DND-41 (cell line): Measurements from ENCODE around the gene PCDHGA11.
"Not testable (repeated sequence)": the region's sequence is repeated elsewhere in the genome, so short reads cannot be mapped to it uniquely, and the experiment has no call there.

ENCODE experiments used
- ATAC-seq: fragments of 200-7000 bp; cut with Tn5 transposase; 3 replicates; pipeline ENCODE4 v1.9.1; 2021; ENCODE audit warnings: low read depth; ENCODE audit not compliant: insufficient read depth
- DNase-seq: peaks from one replicate; pipeline ENCODE4 v3.0.0-alpha.2; 2020
- H2AFZ ChIP-seq: 2 replicates; pipeline ENCODE4 v1.6.0; 2012; ENCODE audit warnings: low read depth, low read length
- H3K27ac ChIP-seq: 2 replicates; pipeline ENCODE4 v1.5.1; 2012; ENCODE audit warnings: low read length, inconsistent platforms
- H3K27me3 ChIP-seq: fragments of 200-600 bp; sonication (generic); 2 replicates; pipeline ENCODE4 v1.6.0; 2012; ENCODE audit warnings: low read length, mild to moderate bottlenecking, inconsistent platforms; ENCODE audit not compliant: insufficient read depth, poor library complexity
- H3K36me3 ChIP-seq: 2 replicates; pipeline ENCODE4 v1.5.1; 2012; ENCODE audit warnings: low read length, inconsistent platforms; ENCODE audit not compliant: insufficient read depth
- H3K4me1 ChIP-seq: 2 replicates; pipeline ENCODE4 v1.5.1; 2012; ENCODE audit warnings: mild to moderate bottlenecking, low read length; ENCODE audit not compliant: insufficient read depth
- H3K4me2 ChIP-seq: 2 replicates; pipeline ENCODE4 v1.6.0; 2012; ENCODE audit warnings: mild to moderate bottlenecking, moderate library complexity, low read length, inconsistent platforms; ENCODE audit not compliant: insufficient read depth
- H3K4me3 ChIP-seq, 2 experiments: fragments of 200-600 bp in 1 of 2; shearing (Covaris generic) in 1 of 2; 2 replicates each; pipeline ENCODE4 v1.5.1; 2012 to 2016; ENCODE audit warnings: inconsistent platforms in 2 of 2, low read length in 2 of 2, mild to moderate bottlenecking in 2 of 2, low read depth in 1 of 2, moderate library complexity in 1 of 2
- H3K79me2 ChIP-seq: 2 replicates; pipeline ENCODE4 v1.6.0; 2012; ENCODE audit warnings: low read length, inconsistent platforms; ENCODE audit not compliant: insufficient read depth
- H3K9ac ChIP-seq: 2 replicates; pipeline ENCODE4 v1.6.0; 2012; ENCODE audit warnings: low read depth, mild to moderate bottlenecking, inconsistent platforms, low read length, moderate library complexity
- H3K9me3 ChIP-seq: 2 replicates; pipeline ENCODE4 v1.5.1; 2012; ENCODE audit warnings: low read length, moderate library complexity, mild to moderate bottlenecking, inconsistent platforms; ENCODE audit not compliant: insufficient read depth, severe bottlenecking
- H4K20me1 ChIP-seq: 2 replicates; pipeline ENCODE4 v1.6.0; 2012; ENCODE audit warnings: low read length; ENCODE audit not compliant: insufficient read depth
- EZH2 ChIP-seq: IDR thresholded peaks from 3 replicates; pipeline ENCODE4 v1.6.1; 2012; ENCODE audit warnings: borderline replicate concordance, low read depth, mild to moderate bottlenecking, moderate library complexity, low read length, inconsistent platforms; ENCODE audit not compliant: severe bottlenecking
- TF ChIP-seq, protein P1 (sequence below): IDR thresholded peaks from 2 replicates; pipeline ENCODE4 v1.5.1; 2012; ENCODE audit warnings: borderline replicate concordance, low read length, moderate library complexity, mild to moderate bottlenecking; ENCODE audit not compliant: poor library complexity, severe bottlenecking; ENCODE audit errors: extremely low read depth

PCDHGA11 gene

DNA sequence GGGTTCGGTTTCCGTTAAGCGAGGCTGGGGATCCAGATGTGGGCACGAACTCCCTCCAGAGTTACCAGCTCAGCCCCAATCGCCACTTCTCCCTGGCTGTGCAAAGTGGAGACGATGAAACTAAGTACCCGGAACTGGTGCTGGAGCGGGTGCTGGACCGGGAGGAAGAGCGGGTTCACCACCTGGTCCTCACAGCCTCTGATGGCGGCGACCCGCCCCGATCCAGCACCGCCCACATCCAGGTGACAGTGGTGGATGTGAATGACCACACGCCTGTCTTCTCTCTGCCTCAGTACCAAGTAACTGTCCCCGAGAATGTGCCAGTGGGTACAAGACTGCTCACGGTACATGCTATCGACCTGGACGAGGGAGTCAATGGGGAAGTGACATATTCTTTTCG, 37.5 kb upstream of the PCDHGA11 start:
- H3K27ac ChIP-seq: no peak overlapping the region
- H3K79me2 ChIP-seq: no peaks in the 10 kb centered on the region
- ATAC-seq (no peak), DNase-seq (no peak)
- H3K36me3 ChIP-seq: no peaks in the 10 kb centered on the region
- H3K27me3 ChIP-seq: no peaks in the 10 kb centered on the region
- H3K9me3 ChIP-seq: no peaks in the 10 kb centered on the region
- no peak overlapping the region for H3K9ac ChIP-seq
- no peak for TF ChIP-seq EZH2
- TF ChIP-seq, protein P1, sequence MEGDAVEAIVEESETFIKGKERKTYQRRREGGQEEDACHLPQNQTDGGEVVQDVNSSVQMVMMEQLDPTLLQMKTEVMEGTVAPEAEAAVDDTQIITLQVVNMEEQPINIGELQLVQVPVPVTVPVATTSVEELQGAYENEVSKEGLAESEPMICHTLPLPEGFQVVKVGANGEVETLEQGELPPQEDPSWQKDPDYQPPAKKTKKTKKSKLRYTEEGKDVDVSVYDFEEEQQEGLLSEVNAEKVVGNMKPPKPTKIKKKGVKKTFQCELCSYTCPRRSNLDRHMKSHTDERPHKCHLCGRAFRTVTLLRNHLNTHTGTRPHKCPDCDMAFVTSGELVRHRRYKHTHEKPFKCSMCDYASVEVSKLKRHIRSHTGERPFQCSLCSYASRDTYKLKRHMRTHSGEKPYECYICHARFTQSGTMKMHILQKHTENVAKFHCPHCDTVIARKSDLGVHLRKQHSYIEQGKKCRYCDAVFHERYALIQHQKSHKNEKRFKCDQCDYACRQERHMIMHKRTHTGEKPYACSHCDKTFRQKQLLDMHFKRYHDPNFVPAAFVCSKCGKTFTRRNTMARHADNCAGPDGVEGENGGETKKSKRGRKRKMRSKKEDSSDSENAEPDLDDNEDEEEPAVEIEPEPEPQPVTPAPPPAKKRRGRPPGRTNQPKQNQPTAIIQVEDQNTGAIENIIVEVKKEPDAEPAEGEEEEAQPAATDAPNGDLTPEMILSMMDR: no peak
- no peak overlapping the region for H3K4me3 ChIP-seq
- H3K4me2 ChIP-seq: no peak overlapping the region
- no peaks in the 10 kb centered on the region for H3K4me1 ChIP-seq
- H4K20me1 ChIP-seq: no peaks in the 10 kb centered on the region
- H2AFZ ChIP-seq: no peak overlapping the region

DNA sequence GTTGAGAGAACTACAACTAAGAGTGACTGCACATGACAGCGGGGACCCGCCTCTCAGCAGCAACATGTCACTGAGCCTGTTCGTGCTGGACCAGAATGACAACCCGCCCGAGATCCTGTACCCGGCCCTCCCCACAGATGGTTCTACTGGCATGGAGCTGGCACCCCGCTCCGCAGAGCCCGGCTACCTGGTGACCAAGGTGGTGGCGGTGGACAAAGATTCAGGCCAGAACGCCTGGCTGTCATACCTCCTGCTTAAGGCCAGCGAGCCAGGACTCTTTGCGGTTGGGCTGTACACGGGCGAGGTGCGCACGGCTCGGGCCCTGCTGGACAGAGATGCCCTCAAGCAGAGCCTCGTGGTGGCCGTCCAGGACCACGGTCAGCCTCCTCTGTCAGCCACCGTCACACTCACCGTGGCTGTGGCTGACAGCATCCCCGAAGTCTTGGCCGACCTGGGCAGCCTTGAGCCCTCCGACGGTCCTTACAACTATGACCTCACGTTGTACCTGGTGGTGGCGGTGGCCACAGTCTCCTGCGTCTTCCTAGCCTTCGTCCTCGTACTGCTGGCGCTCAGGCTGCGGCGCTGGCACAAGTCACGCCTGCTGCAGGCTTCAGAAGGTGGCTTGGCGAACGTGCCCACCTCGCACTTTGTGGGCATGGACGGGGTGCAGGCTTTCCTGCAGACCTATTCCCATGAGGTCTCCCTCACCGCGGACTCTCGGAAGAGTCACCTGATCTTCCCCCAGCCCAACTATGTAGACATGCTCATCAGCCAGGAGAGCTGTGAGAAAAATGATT, 36.2 kb upstream of the PCDHGA11 start:
- Histone ChIP-seq H3K9me3 (no peaks in the 10 kb centered on the region), H2AFZ (no peak overlapping the region)

DNA sequence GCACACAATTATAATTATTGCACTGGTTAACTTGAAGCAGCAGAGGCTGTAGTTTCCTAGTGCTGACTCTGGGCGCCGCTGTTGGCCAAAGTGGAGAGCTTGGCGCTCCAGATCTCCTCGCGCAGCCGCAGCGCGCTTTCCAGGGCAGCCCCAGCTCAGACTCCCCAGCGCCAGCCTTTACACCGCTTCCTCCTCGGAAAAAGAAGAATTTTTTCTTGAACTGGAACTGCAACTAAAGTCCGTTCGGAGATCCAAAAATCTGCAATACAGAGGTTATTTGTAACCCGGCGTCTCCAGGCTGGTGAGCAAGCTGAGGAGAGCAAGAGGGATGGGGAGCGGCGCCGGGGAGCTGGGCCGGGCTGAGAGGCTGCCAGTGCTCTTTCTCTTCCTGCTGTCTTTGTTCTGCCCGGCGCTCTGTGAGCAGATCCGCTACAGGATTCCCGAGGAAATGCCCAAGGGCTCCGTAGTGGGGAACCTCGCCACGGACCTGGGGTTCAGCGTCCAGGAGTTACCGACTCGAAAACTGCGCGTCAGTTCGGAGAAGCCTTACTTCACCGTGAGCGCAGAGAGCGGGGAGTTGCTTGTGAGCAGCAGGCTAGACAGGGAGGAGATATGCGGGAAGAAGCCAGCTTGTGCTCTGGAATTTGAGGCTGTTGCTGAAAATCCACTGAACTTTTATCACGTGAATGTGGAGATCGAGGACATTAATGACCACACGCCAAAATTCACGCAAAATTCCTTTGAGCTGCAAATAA, 33.1 kb upstream of the PCDHGA11 start, which contains the start of gene PCDHGB4:
TSS of gene PCDHGB4 (plus strand) at position 142 of the 755 bp plus-strand sequence. CDS start at position 329, 187 bp downstream.
- not testable (repeated sequence) for H3K4me3 ChIP-seq, H3K79me2 ChIP-seq, H3K27ac ChIP-seq, H3K4me1 ChIP-seq, H3K36me3 ChIP-seq, H3K9me3 ChIP-seq, H3K27me3 ChIP-seq, H3K9ac ChIP-seq, H2AFZ ChIP-seq, DNase-seq, H4K20me1 ChIP-seq, ATAC-seq, H3K4me2 ChIP-seq

More for the DNA sequence above, 36.2 kb upstream of the PCDHGA11 start:
- Histone ChIP-seq H3K9ac (no peak overlapping the region), H3K4me2 (no peak overlapping the region), H3K36me3 (no peaks in the 10 kb centered on the region), H3K4me1 (no peaks in the 10 kb centered on the region), H3K79me2 (no peaks in the 10 kb centered on the region), H4K20me1 (no peaks in the 10 kb centered on the region), H3K27ac (no peak overlapping the region), H3K4me3 (no peak overlapping the region), H3K27me3 (no peaks in the 10 kb centered on the region)
- DNase-seq: no peak
- ATAC-seq: no peak
- TF ChIP-seq, protein P1: no peak
- no peak for TF ChIP-seq EZH2

DNA sequence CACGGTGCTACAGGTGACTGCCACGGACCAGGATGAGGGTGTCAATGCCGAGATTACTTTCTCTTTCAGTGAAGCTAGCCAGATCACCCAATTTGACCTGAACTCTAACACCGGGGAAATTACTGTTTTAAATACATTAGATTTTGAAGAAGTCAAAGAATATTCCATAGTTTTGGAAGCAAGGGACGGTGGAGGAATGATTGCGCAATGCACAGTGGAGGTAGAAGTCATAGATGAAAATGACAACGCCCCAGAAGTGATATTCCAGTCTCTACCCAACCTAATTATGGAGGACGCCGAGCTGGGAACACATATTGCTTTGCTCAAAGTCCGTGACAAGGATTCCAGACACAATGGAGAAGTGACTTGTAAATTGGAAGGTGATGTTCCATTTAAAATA, 32.2 kb upstream of the PCDHGA11 start:
- Histone ChIP-seq H3K4me1 (no peaks in the 10 kb centered on the region), H4K20me1 (no peaks in the 10 kb centered on the region), H3K9ac (no peak overlapping the region), H2AFZ (no peak overlapping the region), H3K36me3 (no peaks in the 10 kb centered on the region), H3K79me2 (no peaks in the 10 kb centered on the region), H3K9me3 (no peaks in the 10 kb centered on the region), H3K27ac (no peak overlapping the region), H3K4me3 (no peak overlapping the region), H3K4me2 (no peak overlapping the region), H3K27me3 (no peaks in the 10 kb centered on the region)
- no peak for ATAC-seq
- DNase-seq: no peak
- TF ChIP-seq, protein P1: no peak
- no peak for TF ChIP-seq EZH2
